AG04450 (cell line): Measurements from ENCODE around the gene ELMO2. TPM values are rescaled to one million over a fixed set of nuclear protein-coding genes. Genes with fewer than 3 reads are reported as not detected.

ENCODE experiments used
- CTCF ChIA-PET: fragments of 300-600, 350-600 bp; formaldehyde crosslinking; extraction: SDS; loops from one replicate; lab custom pipeline; 2022; ENCODE audit warnings: antibody characterized with exemption, inconsistent platforms; lab: Charles Lee
- POLR2A ChIA-PET: fragments of 350-600 bp; formaldehyde crosslinking; extraction: SDS; loops from one replicate; lab custom pipeline; 2021; ENCODE audit warnings: antibody characterized with exemption, inconsistent platforms; lab: Yijun Ruan, JAX
- DNase-seq: peaks from one replicate; pipeline ENCODE4 v3.0.0-alpha.2; 2011; ENCODE audit warnings: low read depth, low spot score
- H3K27ac ChIP-seq: one replicate; pipeline ENCODE4 v1.5.1; 2012; ENCODE audit warnings: low read depth, low read length, control low read depth
- H3K27me3 ChIP-seq: one replicate; pipeline ENCODE4 v1.6.0; 2012; ENCODE audit warnings: low read length; ENCODE audit not compliant: control insufficient read depth, insufficient read depth
- H3K4me3 ChIP-seq: 2 replicates; pipeline ENCODE4 v1.5.1; 2011; ENCODE audit warnings: mild to moderate bottlenecking, low read depth, low read length, control low read depth
- H3K9me3 ChIP-seq: 2 replicates; pipeline ENCODE4 v1.5.1; 2012; ENCODE audit warnings: low read length; ENCODE audit not compliant: control insufficient read depth, insufficient read depth
- polyA plus RNA-seq: library from polyadenylated mRNA; depleted of rRNA; stranded (reverse); fragments of >200 nt; gene quantifications from 2 replicates; pipeline ENCODE4 v1.2.3, GENCODE V29; 2011
- TF ChIP-seq, protein P1 (sequence below): IDR thresholded peaks from 2 replicates; pipeline ENCODE4 v1.5.1; 2011; ENCODE audit warnings: low read depth, low read length, control low read depth, inconsistent platforms

Gene ELMO2
- polyA plus RNA-seq, 1 experiment, result 34.4 TPM

DNA sequence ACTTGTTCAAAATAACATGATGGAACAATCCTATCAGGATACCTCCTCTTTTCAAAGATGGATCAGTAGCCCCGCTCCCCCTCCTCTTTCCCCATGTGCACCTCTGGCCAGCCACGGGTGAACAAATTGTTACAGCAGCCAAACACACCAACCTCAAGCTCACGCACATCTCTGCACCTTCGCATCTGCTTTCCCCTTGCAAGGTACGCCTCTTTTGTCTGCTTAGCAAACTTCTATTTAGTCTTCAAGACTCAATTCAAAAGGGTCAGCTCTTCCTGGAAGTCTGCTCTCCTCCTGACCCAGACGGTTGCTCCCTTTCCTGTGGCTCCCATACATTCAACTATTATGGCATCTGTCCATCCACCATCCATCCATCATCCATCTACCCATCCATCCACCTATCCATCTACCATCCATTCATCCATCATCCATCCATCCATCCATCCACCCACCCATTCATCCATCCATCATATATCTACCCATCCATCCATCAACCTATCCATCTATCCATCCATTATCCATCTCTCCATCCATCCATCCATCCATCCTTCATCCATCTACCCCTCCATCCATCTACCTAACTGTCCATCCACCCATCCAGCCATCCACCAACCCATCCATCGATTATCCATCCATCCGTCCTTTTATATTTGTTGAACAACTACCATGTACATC, 61.8 kb downstream of the ELMO2 start:
- TF ChIP-seq, protein P1, sequence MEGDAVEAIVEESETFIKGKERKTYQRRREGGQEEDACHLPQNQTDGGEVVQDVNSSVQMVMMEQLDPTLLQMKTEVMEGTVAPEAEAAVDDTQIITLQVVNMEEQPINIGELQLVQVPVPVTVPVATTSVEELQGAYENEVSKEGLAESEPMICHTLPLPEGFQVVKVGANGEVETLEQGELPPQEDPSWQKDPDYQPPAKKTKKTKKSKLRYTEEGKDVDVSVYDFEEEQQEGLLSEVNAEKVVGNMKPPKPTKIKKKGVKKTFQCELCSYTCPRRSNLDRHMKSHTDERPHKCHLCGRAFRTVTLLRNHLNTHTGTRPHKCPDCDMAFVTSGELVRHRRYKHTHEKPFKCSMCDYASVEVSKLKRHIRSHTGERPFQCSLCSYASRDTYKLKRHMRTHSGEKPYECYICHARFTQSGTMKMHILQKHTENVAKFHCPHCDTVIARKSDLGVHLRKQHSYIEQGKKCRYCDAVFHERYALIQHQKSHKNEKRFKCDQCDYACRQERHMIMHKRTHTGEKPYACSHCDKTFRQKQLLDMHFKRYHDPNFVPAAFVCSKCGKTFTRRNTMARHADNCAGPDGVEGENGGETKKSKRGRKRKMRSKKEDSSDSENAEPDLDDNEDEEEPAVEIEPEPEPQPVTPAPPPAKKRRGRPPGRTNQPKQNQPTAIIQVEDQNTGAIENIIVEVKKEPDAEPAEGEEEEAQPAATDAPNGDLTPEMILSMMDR, result no peak
- H3K27me3 ChIP-seq, result peaks cover 45% of the 10 kb centered on the region
- H3K9me3 ChIP-seq, result no peaks in the 10 kb centered on the region; the same call in 1 of the 2 replicates
- ChIA-PET CTCF (no interaction called here), POLR2A (no interaction called here)
- DNase-seq, result no peak
- no peak overlapping the region for H3K27ac ChIP-seq
- no peak overlapping the region for H3K4me3 ChIP-seq

DNA sequence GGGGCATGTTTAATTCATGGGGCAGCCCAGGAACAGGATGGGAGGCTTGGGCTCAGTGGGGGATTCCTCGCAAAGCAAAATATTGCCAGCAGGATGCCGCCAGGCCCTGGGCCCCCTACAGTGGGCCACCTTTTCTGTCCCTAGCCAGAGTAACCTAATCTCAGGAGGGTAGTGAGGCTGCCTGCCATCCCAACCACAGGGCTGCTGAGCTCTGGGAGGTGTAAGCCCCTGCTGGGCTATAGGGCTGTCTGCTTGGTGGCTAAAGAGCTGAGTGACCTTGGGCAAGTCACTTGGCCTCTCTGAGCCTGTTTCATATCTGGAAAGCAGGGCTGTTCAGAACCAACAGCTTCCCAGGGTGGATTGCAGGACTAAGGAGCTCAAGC, 62.4 kb downstream of the ELMO2 start:
- Histone ChIP-seq H3K27me3 (peaks cover 51% of the 10 kb centered on the region), H3K4me3 (no peak overlapping the region), H3K9me3 (no peaks in the 10 kb centered on the region; the same call in 1 of the 2 replicates), H3K27ac (no peak overlapping the region)
- TF ChIP-seq, protein P1, result no peak
- ChIA-PET POLR2A (no interaction called here), CTCF (no interaction called here)
- DNase-seq, result no peak

DNA sequence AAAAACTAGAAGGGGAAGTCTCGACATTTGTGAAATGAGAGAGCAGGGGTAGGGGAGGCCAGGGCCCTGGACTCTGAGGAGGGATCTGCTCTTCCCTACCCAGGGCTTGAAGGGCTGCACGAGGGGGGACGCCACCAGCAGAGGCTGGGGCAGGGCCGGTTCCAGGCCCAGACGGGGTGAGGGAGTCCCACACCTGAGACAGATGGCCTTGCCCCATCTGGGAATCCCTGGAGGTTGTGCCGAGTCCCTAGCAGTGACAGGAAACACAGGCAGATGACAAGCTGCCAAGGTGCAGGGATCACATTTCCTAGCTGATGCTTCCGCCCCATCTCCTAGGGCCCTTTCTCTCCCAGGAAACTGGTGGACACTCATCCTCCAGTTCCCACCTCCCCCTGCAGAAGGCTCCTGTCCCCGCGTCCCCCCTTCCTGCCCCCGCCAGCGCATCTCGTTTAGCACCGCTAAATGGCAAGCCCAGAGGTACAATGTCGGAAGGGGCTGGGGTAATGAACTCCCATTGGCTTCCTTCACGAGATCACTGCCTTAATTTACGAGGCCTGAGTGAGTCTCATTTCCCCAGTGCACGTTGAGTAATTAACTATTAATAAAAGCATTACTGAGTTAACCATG, 63.0 kb downstream of the ELMO2 start:
- Histone ChIP-seq H3K27me3 (peaks cover 55% of the 10 kb centered on the region), H3K9me3 (no peaks in the 10 kb centered on the region; the same call in 1 of the 2 replicates), H3K27ac (no peak overlapping the region), H3K4me3 (no peak overlapping the region)
- TF ChIP-seq, protein P1, result no peak
- ChIA-PET POLR2A (interaction anchor here (1.0 kb wide), 1 partner anchor 13 kb away, joined by 3 read pairs; no protein-coding TSS in a partner anchor), CTCF (no interaction called here)
- no peak for DNase-seq

DNA sequence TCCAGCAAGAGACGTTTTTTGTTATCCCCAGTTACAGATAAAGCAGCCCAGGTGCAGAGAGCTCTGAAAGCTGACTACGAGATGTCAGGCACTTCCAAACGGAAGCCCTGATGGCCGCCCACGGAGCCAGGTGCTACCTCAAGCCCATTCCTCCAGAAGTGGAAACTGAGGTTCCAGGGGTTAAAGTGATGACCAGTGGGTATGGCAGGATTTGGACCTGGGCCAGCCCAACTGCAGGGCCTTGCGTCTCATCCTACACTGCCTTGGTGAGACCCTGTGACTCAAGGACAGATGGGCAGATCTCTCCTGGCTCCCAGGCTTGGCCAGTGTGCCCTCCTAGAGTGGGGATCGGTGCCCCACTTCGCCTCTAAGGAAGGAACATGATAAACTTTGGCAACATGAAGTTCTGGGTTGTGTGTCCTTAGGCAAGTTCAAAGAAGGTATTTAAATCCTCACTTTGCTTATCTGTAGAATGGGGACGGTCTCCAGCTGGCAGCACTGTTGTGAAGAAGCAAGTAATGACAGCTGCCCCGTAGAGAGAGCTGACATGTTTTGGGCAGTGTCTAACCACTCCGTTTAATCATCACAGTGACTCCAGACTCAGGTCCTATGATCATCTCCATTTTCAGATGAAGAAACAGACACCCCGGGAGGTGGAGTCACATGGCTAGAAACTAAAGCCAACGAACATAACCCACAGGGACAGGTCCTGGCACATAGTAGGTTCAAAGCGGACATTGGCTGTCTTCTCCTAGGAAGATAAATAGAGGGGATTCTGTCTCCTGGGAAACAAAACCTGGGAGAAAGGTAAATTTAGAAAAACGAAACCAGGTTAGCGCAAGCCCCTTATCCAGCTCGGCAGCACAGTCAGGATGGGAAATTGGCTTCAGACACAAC, 63.7 kb downstream of the ELMO2 start:
- Histone ChIP-seq H3K27ac (no peak overlapping the region), H3K4me3 (no peak overlapping the region), H3K27me3 (peaks cover 62% of the 10 kb centered on the region), H3K9me3 (no peaks in the 10 kb centered on the region; the same call in 1 of the 2 replicates)
- POLR2A ChIA-PET, result interaction anchor here (0.7 to 1.0 kb wide), 2 partner anchors 14 to 334 kb away, joined by 3 read pairs; no protein-coding TSS in a partner anchor
- no peak for DNase-seq
- CTCF ChIA-PET, result no interaction called here
- TF ChIP-seq, protein P1, result no peak
